MCF 10A (cell line): ENCODE data around the gene PGC. TPM values are rescaled to one million over a fixed set of nuclear protein-coding genes. Genes with fewer than 3 reads are reported as not detected.

Experiments used
- BruUV-seq: library from RNA; stranded (reverse); fragments of 400-500 nt; replicated peaks from 2 replicates; lab custom pipeline; 2021; lab: Mats Ljungman, UMichigan
- CTCF ChIA-PET: fragments of 300-600 bp; sonication (Branson Sonifier 250); formaldehyde crosslinking; extraction: SDS; loops from one replicate; lab custom pipeline; 2021; ENCODE audit warnings: antibody characterized with exemption, inconsistent platforms; lab: Yijun Ruan, JAX
- POLR2A ChIA-PET: fragments of 300-600, 350-650 bp; sonication (Branson Sonifier 250); formaldehyde crosslinking; extraction: SDS; loops from one replicate; lab custom pipeline; 2020; ENCODE audit warnings: antibody characterized with exemption, inconsistent platforms; lab: Yijun Ruan, JAX
- DNase-seq: peaks from one replicate; pipeline ENCODE4 v3.0.0-alpha.2; 2018; ENCODE audit not compliant: unreplicated experiment
- H3K27ac Mint-ChIP-seq: one replicate; pipeline ENCODE4 v1.8.0; 2022; ENCODE audit warnings: mild to moderate bottlenecking, low read depth, mixed read lengths; ENCODE audit not compliant: unreplicated experiment
- H3K27me3 Mint-ChIP-seq: one replicate; pipeline ENCODE4 v1.8.0; 2022; ENCODE audit warnings: mixed read lengths; ENCODE audit not compliant: insufficient read depth, unreplicated experiment
- H3K36me3 Mint-ChIP-seq: one replicate; pipeline ENCODE4 v1.8.0; 2022; ENCODE audit warnings: mild to moderate bottlenecking, moderate library complexity, mixed read lengths; ENCODE audit not compliant: insufficient read depth, unreplicated experiment
- H3K4me1 Mint-ChIP-seq: one replicate; pipeline ENCODE4 v1.8.0; 2022; ENCODE audit warnings: mixed read lengths; ENCODE audit not compliant: insufficient read depth, unreplicated experiment
- H3K4me3 Mint-ChIP-seq: one replicate; pipeline ENCODE4 v1.8.0; 2022; ENCODE audit warnings: mild to moderate bottlenecking, moderate library complexity, mixed read lengths; ENCODE audit not compliant: unreplicated experiment
- H3K9me3 Mint-ChIP-seq: one replicate; pipeline ENCODE4 v1.8.0; 2022; ENCODE audit warnings: mixed read lengths; ENCODE audit not compliant: unreplicated experiment
- intact Hi-C: fragments of 100-400 bp; cut with micrococcal nuclease; formaldehyde crosslinking; loops from 2 replicates; pipeline ENCODE4 v1.14.1; 2022
- total RNA-seq: library from RNA; stranded (reverse); gene quantifications from 2 replicates; pipeline ENCODE4 v1.2.3, GENCODE V29; 2022
- TF ChIP-seq, protein P1 (sequence below): fragments of 200-600 bp; IDR thresholded peaks from one replicate; pipeline ENCODE4 v1.8.0; 2022; ENCODE audit warnings: antibody characterized with exemption, mild to moderate bottlenecking; ENCODE audit not compliant: unreplicated experiment

Gene PGC
- total RNA-seq, 1 experiment from 2014 or later: not detected

DNA sequence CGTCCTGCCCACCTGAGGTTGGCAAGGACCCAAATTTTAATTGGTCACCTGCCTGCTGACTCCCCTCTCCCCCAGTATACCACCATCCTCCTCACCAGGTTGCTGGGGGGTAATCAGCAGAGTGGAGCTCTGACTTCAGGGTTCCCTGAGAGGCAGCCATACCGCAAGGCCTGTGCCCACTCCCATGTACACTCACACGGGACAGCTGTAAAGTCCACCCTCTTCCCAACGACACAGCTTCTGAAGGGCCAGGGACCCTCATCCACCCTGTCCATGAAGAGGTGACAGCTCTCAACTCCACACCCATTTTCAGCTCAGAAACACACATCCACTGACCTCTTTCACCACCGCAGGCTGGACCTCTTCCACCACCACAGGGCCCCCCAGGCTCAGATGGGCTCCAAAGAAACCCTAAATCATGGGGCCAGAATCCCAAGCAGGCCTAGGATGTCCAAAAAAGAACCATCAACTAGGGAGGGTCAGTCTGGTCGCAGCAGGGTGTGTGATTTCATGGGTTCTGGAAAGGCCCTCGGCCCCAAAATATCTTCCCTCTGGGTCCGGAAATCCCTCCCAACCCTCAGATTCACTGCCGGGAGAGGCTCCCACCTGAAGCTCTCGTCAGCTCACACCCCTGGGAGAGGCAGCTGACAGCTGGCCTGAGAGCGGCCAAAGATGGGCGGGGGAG lies 41.7 kb downstream of the PGC start:
- TF ChIP-seq, protein P1, sequence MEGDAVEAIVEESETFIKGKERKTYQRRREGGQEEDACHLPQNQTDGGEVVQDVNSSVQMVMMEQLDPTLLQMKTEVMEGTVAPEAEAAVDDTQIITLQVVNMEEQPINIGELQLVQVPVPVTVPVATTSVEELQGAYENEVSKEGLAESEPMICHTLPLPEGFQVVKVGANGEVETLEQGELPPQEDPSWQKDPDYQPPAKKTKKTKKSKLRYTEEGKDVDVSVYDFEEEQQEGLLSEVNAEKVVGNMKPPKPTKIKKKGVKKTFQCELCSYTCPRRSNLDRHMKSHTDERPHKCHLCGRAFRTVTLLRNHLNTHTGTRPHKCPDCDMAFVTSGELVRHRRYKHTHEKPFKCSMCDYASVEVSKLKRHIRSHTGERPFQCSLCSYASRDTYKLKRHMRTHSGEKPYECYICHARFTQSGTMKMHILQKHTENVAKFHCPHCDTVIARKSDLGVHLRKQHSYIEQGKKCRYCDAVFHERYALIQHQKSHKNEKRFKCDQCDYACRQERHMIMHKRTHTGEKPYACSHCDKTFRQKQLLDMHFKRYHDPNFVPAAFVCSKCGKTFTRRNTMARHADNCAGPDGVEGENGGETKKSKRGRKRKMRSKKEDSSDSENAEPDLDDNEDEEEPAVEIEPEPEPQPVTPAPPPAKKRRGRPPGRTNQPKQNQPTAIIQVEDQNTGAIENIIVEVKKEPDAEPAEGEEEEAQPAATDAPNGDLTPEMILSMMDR: no peak
- BruUV-seq: no TSS peak
- Mint-ChIP-seq H3K27ac (peak overlapping the region; percentile 84), H3K4me3 (peak overlapping the region; percentile 14), H3K9me3 (no peaks in the 10 kb centered on the region), H3K36me3 (peaks cover 6% of the 10 kb centered on the region), H3K4me1 (peaks cover 36% of the 10 kb centered on the region), H3K27me3 (no peaks in the 10 kb centered on the region)
- POLR2A ChIA-PET: interaction anchor here (1.1 to 2.4 kb wide), 2 partner anchors 18 to 29 kb away, joined by 5 to 9 read pairs; partner anchors contain the start of gene TFEB
- no peak for DNase-seq
- intact Hi-C loops: no loop called here
- CTCF ChIA-PET: interaction anchor here (0.5 to 3.7 kb wide), 20 partner anchors 8 to 325 kb away, joined by 3 to 25 read pairs (median 4); partner anchors contain the start of gene TFEB

DNA sequence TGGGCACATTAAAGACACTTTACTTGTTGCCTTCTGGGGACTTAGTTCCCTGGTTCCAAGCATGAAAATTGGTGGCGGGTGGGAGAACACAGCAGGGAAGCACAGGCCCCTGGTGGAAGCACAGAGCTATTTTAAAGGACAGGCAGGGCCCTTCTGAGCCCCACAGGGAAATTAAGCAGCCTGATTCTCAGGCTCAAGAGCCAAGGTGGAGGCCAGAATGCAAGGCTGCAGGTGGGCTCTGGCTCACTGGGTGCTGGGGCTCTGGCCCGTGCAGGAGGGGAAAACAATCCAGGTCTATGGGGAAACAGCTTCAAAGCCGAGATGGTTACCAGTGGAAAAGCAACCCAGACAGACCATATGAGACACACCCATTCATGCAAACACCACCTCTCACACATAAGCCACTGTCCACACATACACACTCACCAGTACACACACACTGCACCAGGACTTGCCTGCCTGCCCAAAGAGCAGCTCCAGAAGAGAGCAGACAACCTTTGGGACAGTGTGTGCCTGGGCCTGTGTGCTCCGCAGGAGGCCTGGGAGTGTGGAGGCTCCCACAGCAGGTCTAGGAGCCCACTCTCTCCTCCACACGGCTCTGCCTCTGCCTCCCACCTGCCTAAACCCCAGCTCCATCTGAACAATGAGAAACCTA lies 42.4 kb downstream of the PGC start:
- Mint-ChIP-seq H3K9me3 (no peaks in the 10 kb centered on the region), H3K36me3 (peaks cover 6% of the 10 kb centered on the region), H3K27ac (peak overlapping the region; percentile 51), H3K27me3 (no peaks in the 10 kb centered on the region), H3K4me3 (no peak overlapping the region), H3K4me1 (peaks cover 36% of the 10 kb centered on the region)
- DNase-seq: no peak
- TF ChIP-seq, protein P1: no peak
- ChIA-PET CTCF (interaction anchor here (0.7 to 3.7 kb wide), 15 partner anchors 9 to 336 kb away, joined by 3 to 25 read pairs (median 4); partner anchors contain the start of gene TFEB), POLR2A (interaction anchor here (2.4 kb wide), 1 partner anchor 30 kb away, joined by 9 read pairs; the partner anchor contains the start of gene TFEB)
- BruUV-seq: no TSS peak
- intact Hi-C loops: no loop called here

DNA sequence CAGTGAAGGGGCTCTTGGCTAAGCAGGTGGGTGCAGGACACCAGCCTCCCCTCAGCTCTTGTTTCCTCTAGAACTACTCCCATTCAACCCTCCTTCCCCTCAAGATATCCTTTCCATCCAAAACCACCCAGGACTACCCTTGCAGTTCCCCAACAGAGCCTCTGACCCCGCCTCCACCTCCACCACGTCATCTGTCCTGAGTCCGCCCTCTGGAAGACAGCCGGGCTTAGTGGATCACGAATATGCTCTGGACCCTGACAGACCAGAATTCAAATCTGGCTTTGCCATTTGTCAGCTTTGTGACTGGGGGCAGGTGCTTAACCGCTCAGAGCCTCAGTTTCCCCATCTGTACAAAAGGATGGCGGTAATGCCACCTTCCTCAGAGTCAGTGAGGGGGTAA lies 43.2 kb downstream of the PGC start:
- intact Hi-C loops: no loop called here
- peaks cover under 1% of the 10 kb centered on the region for H3K36me3 Mint-ChIP-seq
- no peak overlapping the region for H3K4me3 Mint-ChIP-seq
- H3K27me3 Mint-ChIP-seq: no peaks in the 10 kb centered on the region
- POLR2A ChIA-PET: no interaction called here
- H3K9me3 Mint-ChIP-seq: no peaks in the 10 kb centered on the region
- H3K4me1 Mint-ChIP-seq: peaks cover 39% of the 10 kb centered on the region
- no peak for DNase-seq
- TF ChIP-seq, protein P1: no peak
- CTCF ChIA-PET: interaction anchor here (0.6 to 3.3 kb wide), 8 partner anchors 9 to 336 kb away, joined by 3 to 18 read pairs (median 4); no protein-coding TSS in a partner anchor
- BruUV-seq: no TSS peak
- H3K27ac Mint-ChIP-seq: no peak overlapping the region
